ENCODE measurements around the gene HIBADH. TPM values are rescaled to one million over a fixed set of nuclear protein-coding genes. Genes with fewer than 3 reads are reported as not detected.
"Not testable (repeated sequence)": the region's sequence is repeated elsewhere in the genome, so short reads cannot be mapped to it uniquely, and the experiment has no call there.

Gene HIBADH
- total RNA-seq, 2 experiments from 2014 or later, result 19.2 to 24.0 TPM

DNA sequence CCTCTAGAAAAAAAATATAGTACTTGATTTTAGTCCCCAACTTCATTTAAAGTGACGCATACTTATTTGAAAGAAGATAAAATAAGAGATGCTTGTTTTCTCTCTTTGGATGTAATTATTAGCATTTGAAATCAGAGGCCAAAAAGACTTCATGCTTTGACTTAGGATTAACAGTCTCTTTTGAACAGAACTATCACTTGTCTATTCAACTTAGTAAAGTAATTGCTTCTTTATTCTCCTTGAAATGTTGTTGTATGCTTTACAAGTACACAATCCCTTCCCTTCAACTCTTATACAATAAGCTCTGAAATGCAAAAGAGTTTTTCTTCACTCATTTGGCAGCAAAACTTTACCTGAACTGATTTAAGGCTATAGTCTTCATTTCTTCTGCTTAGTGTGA is 80.8 kb downstream of the HIBADH start:
- intact Hi-C loops (cut with micrococcal nuclease; ENCODE audit: unreplicated experiment), result no loop called here
- DNase-seq (ENCODE audit: low spot score), result no peak
- ChIA-PET CTCF (ENCODE audit: unreplicated experiment) (no interaction called here), POLR2A (no interaction called here)
- Histone ChIP-seq H3K4me2 (ENCODE audit: low read length) (no peak overlapping the region), H3K9me2 (ENCODE audit: insufficient read depth, low read length) (no peaks in the 10 kb centered on the region), H2AFZ (ENCODE audit: low read length) (no peak overlapping the region), H3K79me2 (ENCODE audit: insufficient read depth, low read depth, low read length) (no peaks in the 10 kb centered on the region), H3K36me3 (ENCODE audit: insufficient read depth, low read length) (no peaks in the 10 kb centered on the region), H3K4me1 (ENCODE audit: insufficient read depth, low read length, poor library complexity, severe bottlenecking) (peaks cover 7% of the 10 kb centered on the region), H4K20me1 (ENCODE audit: insufficient read depth, low read length) (no peaks in the 10 kb centered on the region; the same call in 1 of the 2 replicates), H3K4me3 (ENCODE audit: low read depth, low read length, poor library complexity, severe bottlenecking) (no peak overlapping the region), H3K9me3 (ENCODE audit: low read length) (no peaks in the 10 kb centered on the region), H3K27ac (ENCODE audit: low read depth, low read length, poor library complexity, severe bottlenecking) (no peak overlapping the region)
- BruUV-seq (replicated peaks), result no TSS peak
- TF ChIP-seq EZH2phosphoT487 (IDR thresholded peaks at IDR 0.05; ENCODE audit: borderline replicate concordance, low read depth, low read length) (no peak), CTCF (conservative IDR thresholded peaks at IDR 0.05; ENCODE audit: low read length) (no peak)

GRCh38 chr7:27581119-27581518 is 81.6 kb downstream of the HIBADH start:
- intact Hi-C loops (cut with micrococcal nuclease; ENCODE audit: unreplicated experiment), result no loop called here
- ChIA-PET CTCF (ENCODE audit: unreplicated experiment) (no interaction called here), POLR2A (no interaction called here)

GRCh38 chr7:27579565-27579964 is 83.1 kb downstream of the HIBADH start:
- no peak for DNase-seq (ENCODE audit: low spot score)
- Histone ChIP-seq H3K79me2 (ENCODE audit: insufficient read depth, low read depth, low read length) (no peaks in the 10 kb centered on the region), H2AFZ (ENCODE audit: low read length) (no peak overlapping the region), H3K36me3 (ENCODE audit: insufficient read depth, low read length) (no peaks in the 10 kb centered on the region), H3K4me1 (ENCODE audit: insufficient read depth, low read length, poor library complexity, severe bottlenecking) (no peaks in the 10 kb centered on the region), H3K4me3 (ENCODE audit: low read depth, low read length, poor library complexity, severe bottlenecking) (no peak overlapping the region), H3K27ac (ENCODE audit: low read depth, low read length, poor library complexity, severe bottlenecking) (no peak overlapping the region), H3K4me2 (ENCODE audit: low read length) (no peak overlapping the region), H3K9me2 (ENCODE audit: insufficient read depth, low read length) (no peaks in the 10 kb centered on the region), H4K20me1 (ENCODE audit: insufficient read depth, low read length) (no peaks in the 10 kb centered on the region; the same call in 1 of the 2 replicates), H3K9me3 (ENCODE audit: low read length) (no peaks in the 10 kb centered on the region)
- ChIA-PET CTCF (ENCODE audit: unreplicated experiment) (no interaction called here), POLR2A (no interaction called here)
- intact Hi-C loops (cut with micrococcal nuclease; ENCODE audit: unreplicated experiment), result no loop called here
- BruUV-seq (replicated peaks), result no TSS peak
- TF ChIP-seq EZH2phosphoT487 (IDR thresholded peaks at IDR 0.05; ENCODE audit: borderline replicate concordance, low read depth, low read length) (no peak), CTCF (conservative IDR thresholded peaks at IDR 0.05; ENCODE audit: low read length) (no peak)

More at GRCh38 chr7:27581119-27581518, 81.6 kb downstream of the HIBADH start:
- no peaks in the 10 kb centered on the region for H3K79me2 ChIP-seq (ENCODE audit: insufficient read depth, low read depth, low read length)
- H3K4me2 ChIP-seq (ENCODE audit: low read length), result no peak overlapping the region
- no peaks in the 10 kb centered on the region for H3K9me3 ChIP-seq (ENCODE audit: low read length)
- H3K9me2 ChIP-seq (ENCODE audit: insufficient read depth, low read length), result no peaks in the 10 kb centered on the region
- H2AFZ ChIP-seq (ENCODE audit: low read length), result no peak overlapping the region
- no TSS peak for BruUV-seq (replicated peaks)
- no peaks in the 10 kb centered on the region; the same call in 1 of the 2 replicates for H4K20me1 ChIP-seq (ENCODE audit: insufficient read depth, low read length)
- no peaks in the 10 kb centered on the region for H3K4me1 ChIP-seq (ENCODE audit: insufficient read depth, low read length, poor library complexity, severe bottlenecking)
- no peak for TF ChIP-seq EZH2phosphoT487 (IDR thresholded peaks at IDR 0.05; ENCODE audit: borderline replicate concordance, low read depth, low read length)
- no peak for TF ChIP-seq CTCF (conservative IDR thresholded peaks at IDR 0.05; ENCODE audit: low read length)
- H3K27ac ChIP-seq (ENCODE audit: low read depth, low read length, poor library complexity, severe bottlenecking), result no peak overlapping the region
- no peak for DNase-seq (ENCODE audit: low spot score)
- no peak overlapping the region for H3K4me3 ChIP-seq (ENCODE audit: low read depth, low read length, poor library complexity, severe bottlenecking)
- no peaks in the 10 kb centered on the region for H3K36me3 ChIP-seq (ENCODE audit: insufficient read depth, low read length)

DNA sequence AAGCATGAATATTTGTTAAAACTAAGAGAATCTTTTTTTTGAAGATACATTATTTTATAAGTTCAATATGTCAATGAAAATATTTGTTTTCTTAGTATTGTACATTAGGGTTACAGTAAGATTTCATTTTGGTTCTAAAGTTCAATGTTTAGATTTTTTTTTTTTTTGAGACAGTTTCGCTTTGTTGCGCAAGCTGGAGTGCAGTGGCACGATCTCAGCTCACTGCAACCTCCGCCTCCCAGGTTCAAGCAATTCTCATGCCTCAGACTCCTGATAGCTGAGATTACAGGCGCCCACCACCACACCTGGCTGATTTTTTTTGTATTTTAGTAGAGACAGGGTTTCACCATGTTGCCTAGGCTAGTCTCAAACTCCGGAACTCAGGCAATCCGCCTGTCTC is 84.5 kb downstream of the HIBADH start:
- ChIA-PET POLR2A (interaction anchor here (0.7 kb wide), 1 partner anchor 9 kb away, joined by 3 read pairs; no protein-coding TSS in a partner anchor), CTCF (ENCODE audit: unreplicated experiment) (interaction anchor here (0.5 kb wide), 1 partner anchor 719 kb away, joined by 3 read pairs; no protein-coding TSS in a partner anchor)
- H3K4me2 ChIP-seq (ENCODE audit: low read length); H3K4me1 ChIP-seq (ENCODE audit: insufficient read depth, low read length, poor library complexity, severe bottlenecking); H3K36me3 ChIP-seq (ENCODE audit: insufficient read depth, low read length); H3K4me3 ChIP-seq (ENCODE audit: low read depth, low read length, poor library complexity, severe bottlenecking); DNase-seq (ENCODE audit: low spot score); BruUV-seq (replicated peaks); H3K9me3 ChIP-seq (ENCODE audit: low read length); intact Hi-C loops (cut with micrococcal nuclease; ENCODE audit: unreplicated experiment); H4K20me1 ChIP-seq (ENCODE audit: insufficient read depth, low read length); H2AFZ ChIP-seq (ENCODE audit: low read length); H3K79me2 ChIP-seq (ENCODE audit: insufficient read depth, low read depth, low read length); H3K27ac ChIP-seq (ENCODE audit: low read depth, low read length, poor library complexity, severe bottlenecking); H3K9me2 ChIP-seq (ENCODE audit: insufficient read depth, low read length): not testable (repeated sequence)
